ENCODE results near the gene STOML3. TPM values are rescaled to one million over a fixed set of nuclear protein-coding genes. Genes with fewer than 3 reads are reported as not detected.

STOML3 gene
- total RNA-seq, 1 donor from 2014 or later, result not detected

DNA sequence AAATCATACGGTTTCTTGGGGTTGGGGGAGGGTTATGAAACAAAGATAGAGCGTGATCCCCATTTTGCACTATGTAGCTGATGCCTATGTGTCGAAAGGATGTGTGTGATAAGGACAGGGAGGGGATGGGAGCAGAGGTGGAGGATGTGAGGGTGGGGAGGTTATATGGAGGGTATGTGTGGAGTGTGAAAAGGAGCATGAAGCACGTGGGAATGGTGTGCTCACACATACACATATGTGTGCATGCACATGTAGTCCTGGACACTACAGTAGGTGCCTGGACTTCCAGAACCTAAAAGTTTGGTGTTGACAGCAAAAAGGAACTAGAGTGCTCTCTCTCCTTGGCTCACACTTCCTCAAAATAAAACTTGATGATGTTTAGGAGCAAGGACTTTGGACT lies 25.4 kb downstream of the STOML3 start:
- no peaks in the 10 kb centered on the region for H3K27me3 ChIP-seq (ENCODE audit: insufficient read depth, low read length)
- Mint-ChIP-seq H3K4me1 (ENCODE audit: low read depth, unreplicated experiment) (no peaks in the 10 kb centered on the region), H3K27ac (ENCODE audit: unreplicated experiment) (no peak overlapping the region), H3K36me3 (ENCODE audit: low read depth, unreplicated experiment) (no peaks in the 10 kb centered on the region), H3K27me3 (ENCODE audit: low read depth, unreplicated experiment) (peaks cover 6% of the 10 kb centered on the region), H3K9me3 (ENCODE audit: unreplicated experiment) (peaks cover 9% of the 10 kb centered on the region), H3K4me3 (ENCODE audit: unreplicated experiment) (no peak overlapping the region)
- no peak overlapping the region for H3K4me3 ChIP-seq (ENCODE audit: insufficient read depth, low read depth, low read length)
- no peaks in the 10 kb centered on the region for H3K9me3 ChIP-seq (ENCODE audit: insufficient read depth, low read depth, low read length)
- H4K20me1 ChIP-seq (ENCODE audit: insufficient read depth, low read length), result no peaks in the 10 kb centered on the region
- TF ChIP-seq EZH2 (IDR thresholded peaks at IDR 0.05; ENCODE audit: insufficient read depth, low read length), result no peak
- TF ChIP-seq, protein P1, sequence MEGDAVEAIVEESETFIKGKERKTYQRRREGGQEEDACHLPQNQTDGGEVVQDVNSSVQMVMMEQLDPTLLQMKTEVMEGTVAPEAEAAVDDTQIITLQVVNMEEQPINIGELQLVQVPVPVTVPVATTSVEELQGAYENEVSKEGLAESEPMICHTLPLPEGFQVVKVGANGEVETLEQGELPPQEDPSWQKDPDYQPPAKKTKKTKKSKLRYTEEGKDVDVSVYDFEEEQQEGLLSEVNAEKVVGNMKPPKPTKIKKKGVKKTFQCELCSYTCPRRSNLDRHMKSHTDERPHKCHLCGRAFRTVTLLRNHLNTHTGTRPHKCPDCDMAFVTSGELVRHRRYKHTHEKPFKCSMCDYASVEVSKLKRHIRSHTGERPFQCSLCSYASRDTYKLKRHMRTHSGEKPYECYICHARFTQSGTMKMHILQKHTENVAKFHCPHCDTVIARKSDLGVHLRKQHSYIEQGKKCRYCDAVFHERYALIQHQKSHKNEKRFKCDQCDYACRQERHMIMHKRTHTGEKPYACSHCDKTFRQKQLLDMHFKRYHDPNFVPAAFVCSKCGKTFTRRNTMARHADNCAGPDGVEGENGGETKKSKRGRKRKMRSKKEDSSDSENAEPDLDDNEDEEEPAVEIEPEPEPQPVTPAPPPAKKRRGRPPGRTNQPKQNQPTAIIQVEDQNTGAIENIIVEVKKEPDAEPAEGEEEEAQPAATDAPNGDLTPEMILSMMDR (IDR thresholded peaks at IDR 0.05; ENCODE audit: insufficient read depth, low read depth, low read length), result no peak
- H2AFZ ChIP-seq (ENCODE audit: low read depth, low read length), result no peak overlapping the region
- no peak overlapping the region for H3K27ac ChIP-seq (ENCODE audit: low read depth, low read length)
- H3K79me2 ChIP-seq (ENCODE audit: insufficient read depth, low read length), result no peaks in the 10 kb centered on the region
- DNase-seq (ENCODE audit: low read depth), result no peak
- no peaks in the 10 kb centered on the region for H3K36me3 ChIP-seq (ENCODE audit: insufficient read depth, low read length)
- no peak for FAIRE-seq
- H3K4me1 ChIP-seq (ENCODE audit: insufficient read depth, low read length), result no peaks in the 10 kb centered on the region
- no peak overlapping the region for H3K9ac ChIP-seq (ENCODE audit: low read length)
- no peak overlapping the region for H3K4me2 ChIP-seq (ENCODE audit: low read length)

DNA sequence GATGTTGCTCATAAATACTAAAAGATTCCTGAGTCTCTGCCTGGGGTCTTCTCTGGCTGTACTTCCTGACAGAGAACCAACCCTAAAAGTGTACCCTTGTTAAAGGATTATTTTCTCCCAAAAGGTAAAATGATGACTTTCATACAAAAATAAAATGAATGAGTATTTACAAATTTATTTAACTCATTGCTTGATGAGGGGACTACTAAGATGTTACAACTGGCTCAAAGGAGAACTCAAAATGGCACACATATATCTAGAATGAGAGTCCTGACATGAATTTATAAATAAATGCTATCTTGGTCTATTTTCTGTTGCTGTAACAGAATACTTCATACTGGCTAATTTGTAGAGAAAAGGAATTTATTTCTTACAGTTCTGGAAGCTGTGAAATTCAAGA lies 30.5 kb downstream of the STOML3 start:
- Mint-ChIP-seq H3K9me3 (ENCODE audit: unreplicated experiment) (peaks cover 11% of the 10 kb centered on the region), H3K36me3 (ENCODE audit: low read depth, unreplicated experiment) (no peaks in the 10 kb centered on the region), H3K27me3 (ENCODE audit: low read depth, unreplicated experiment) (peaks cover 4% of the 10 kb centered on the region), H3K4me3 (ENCODE audit: unreplicated experiment) (no peak overlapping the region), H3K4me1 (ENCODE audit: low read depth, unreplicated experiment) (no peaks in the 10 kb centered on the region), H3K27ac (ENCODE audit: unreplicated experiment) (no peak overlapping the region)
- Histone ChIP-seq H3K4me1 (ENCODE audit: insufficient read depth, low read length) (no peaks in the 10 kb centered on the region), H2AFZ (ENCODE audit: low read depth, low read length) (no peak overlapping the region), H3K79me2 (ENCODE audit: insufficient read depth, low read length) (no peaks in the 10 kb centered on the region), H3K36me3 (ENCODE audit: insufficient read depth, low read length) (no peaks in the 10 kb centered on the region), H3K27ac (ENCODE audit: low read depth, low read length) (no peak overlapping the region), H3K9me3 (ENCODE audit: insufficient read depth, low read depth, low read length) (no peaks in the 10 kb centered on the region), H3K4me3 (ENCODE audit: insufficient read depth, low read depth, low read length) (no peak overlapping the region), H3K27me3 (ENCODE audit: insufficient read depth, low read length) (no peaks in the 10 kb centered on the region), H3K9ac (ENCODE audit: low read length) (no peak overlapping the region), H4K20me1 (ENCODE audit: insufficient read depth, low read length) (no peaks in the 10 kb centered on the region), H3K4me2 (ENCODE audit: low read length) (no peak overlapping the region)
- FAIRE-seq, result no peak
- TF ChIP-seq, protein P1 (IDR thresholded peaks at IDR 0.05; ENCODE audit: insufficient read depth, low read depth, low read length), result no peak
- TF ChIP-seq EZH2 (IDR thresholded peaks at IDR 0.05; ENCODE audit: insufficient read depth, low read length), result no peak
- DNase-seq (ENCODE audit: low read depth), result no peak

DNA sequence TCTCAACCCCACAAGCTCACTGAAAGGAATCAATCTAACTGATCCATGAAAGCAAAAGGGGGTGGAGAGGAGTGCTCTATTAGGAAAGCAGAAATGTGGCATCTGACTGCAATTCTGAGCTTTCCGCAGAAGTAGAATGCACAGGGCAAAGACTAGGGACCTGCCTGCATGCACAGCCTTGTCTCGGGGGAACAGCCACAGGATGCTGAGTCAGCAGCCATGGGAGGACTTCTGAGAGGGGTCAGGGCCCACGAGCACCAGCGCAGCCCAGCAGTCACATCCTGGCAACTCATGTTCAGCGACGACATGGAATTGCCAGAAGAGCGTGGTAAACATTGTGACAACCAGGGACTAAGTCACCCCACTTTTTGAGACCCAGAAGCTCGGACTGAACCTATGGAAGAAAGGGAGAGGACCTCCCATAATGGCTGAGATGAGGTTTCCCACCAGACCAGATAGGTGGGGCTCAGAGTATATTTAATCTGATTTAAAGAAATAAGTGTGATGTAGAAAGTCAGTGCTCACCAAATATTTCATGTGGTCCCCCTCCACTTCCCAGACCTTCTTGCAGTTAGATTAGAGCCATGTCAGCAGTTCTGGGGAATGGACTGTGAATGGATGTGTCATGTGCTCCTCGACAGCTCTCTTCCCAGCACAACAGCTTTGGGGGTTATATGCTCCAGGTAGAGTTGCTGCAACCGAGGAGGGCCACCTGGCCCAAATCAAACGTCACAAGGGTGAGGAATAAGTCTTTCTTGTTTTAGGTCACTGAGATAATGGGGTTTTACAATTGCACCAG lies 32.6 kb downstream of the STOML3 start:
- no peaks in the 10 kb centered on the region for H3K4me1 ChIP-seq (ENCODE audit: insufficient read depth, low read length)
- FAIRE-seq (no peak), DNase-seq (ENCODE audit: low read depth) (no peak)
- no peaks in the 10 kb centered on the region for H3K79me2 ChIP-seq (ENCODE audit: insufficient read depth, low read length)
- H3K36me3 ChIP-seq (ENCODE audit: insufficient read depth, low read length), result no peaks in the 10 kb centered on the region
- no peak overlapping the region for H3K9ac ChIP-seq (ENCODE audit: low read length)
- no peaks in the 10 kb centered on the region for H3K9me3 ChIP-seq (ENCODE audit: insufficient read depth, low read depth, low read length)
- Mint-ChIP-seq H3K4me1 (ENCODE audit: low read depth, unreplicated experiment) (peaks cover 2% of the 10 kb centered on the region), H3K36me3 (ENCODE audit: low read depth, unreplicated experiment) (no peaks in the 10 kb centered on the region), H3K27ac (ENCODE audit: unreplicated experiment) (no peak overlapping the region), H3K4me3 (ENCODE audit: unreplicated experiment) (no peak overlapping the region), H3K9me3 (ENCODE audit: unreplicated experiment) (peaks cover 11% of the 10 kb centered on the region), H3K27me3 (ENCODE audit: low read depth, unreplicated experiment) (peaks cover 4% of the 10 kb centered on the region)
- H2AFZ ChIP-seq (ENCODE audit: low read depth, low read length), result no peak overlapping the region
- TF ChIP-seq, protein P1 (IDR thresholded peaks at IDR 0.05; ENCODE audit: insufficient read depth, low read depth, low read length), result no peak
- TF ChIP-seq EZH2 (IDR thresholded peaks at IDR 0.05; ENCODE audit: insufficient read depth, low read length), result no peak
- H3K27ac ChIP-seq (ENCODE audit: low read depth, low read length), result no peak overlapping the region
- no peak overlapping the region for H3K4me2 ChIP-seq (ENCODE audit: low read length)
- H4K20me1 ChIP-seq (ENCODE audit: insufficient read depth, low read length), result no peaks in the 10 kb centered on the region
- no peak overlapping the region for H3K4me3 ChIP-seq (ENCODE audit: insufficient read depth, low read depth, low read length)
- no peaks in the 10 kb centered on the region for H3K27me3 ChIP-seq (ENCODE audit: insufficient read depth, low read length)
